HepG2 (cell line): ENCODE measurements around the gene NPBWR2. TPM values are rescaled to one million over a fixed set of nuclear protein-coding genes. Genes with fewer than 3 reads are reported as not detected.
A peak's percentile ranks its signal among the peaks of the same experiment; 100 is the strongest.

Experiments used
- ATAC-seq: fragments of 200-7000 bp; cut with Tn5 transposase; 3 replicates; pipeline ENCODE4 v1.9.1; 2020; ENCODE audit warnings: mild to moderate bottlenecking, moderate library complexity
- BruUV-seq: library from RNA; stranded (reverse); fragments of 400-500 nt; replicated peaks from 2 replicates; lab custom pipeline; 2021; lab: Mats Ljungman, UMichigan
- CTCF ChIA-PET: fragments of 300-600 bp; formaldehyde crosslinking; extraction: SDS; loops from one replicate; lab custom pipeline; 2021; ENCODE audit warnings: low total read pairs, inconsistent platforms, low intra/inter-chr PET ratio; lab: Yijun Ruan, JAX
- POLR2A ChIA-PET: fragments of 350-600 bp; sonication (Branson Sonifier 250); formaldehyde crosslinking; loops from one replicate; lab custom pipeline; 2020; ENCODE audit warnings: antibody characterized with exemption, inconsistent platforms; lab: Yijun Ruan, JAX
- DNase-seq: peaks from one replicate; pipeline ENCODE4 v3.0.0-alpha.2; 2015; ENCODE audit warnings: low spot score
- FAIRE-seq: peaks from 3 replicates; lab custom pipeline; 2011; peaks lifted over from hg19 to GRCh38; lab: Jason Lieb, UNC
- H2AFZ ChIP-seq: one replicate; pipeline ENCODE4 v1.6.1; 2011; ENCODE audit warnings: low read length, inconsistent platforms
- H3K27ac ChIP-seq: fragments of 300-600 bp; 3 replicates; pipeline ENCODE4 v1.8.0; 2011; ENCODE audit warnings: mixed run types, mild to moderate bottlenecking, mixed read lengths, low read length, inconsistent platforms; ENCODE audit not compliant: insufficient read depth; ENCODE audit errors: extremely low read length
- H3K27me3 ChIP-seq, 2 experiments: fragments of 200-600 bp in 1 of 2; 2 replicates in 1 of 2; 3 replicates in 1 of 2; pipeline versions ENCODE4 v1.6.0 to v1.8.0; 2011; ENCODE audit warnings: low read length in 2 of 2, mild to moderate bottlenecking in 2 of 2, moderate library complexity in 2 of 2, inconsistent platforms in 1 of 2; ENCODE audit not compliant: insufficient read depth in 2 of 2, control insufficient read depth in 1 of 2
- H3K36me3 ChIP-seq, 2 experiments: fragments of 200-600 bp in 1 of 2; replicated peaks in 1 of 2; 2 replicates in 1 of 2; 3 replicates in 1 of 2; pipeline versions ENCODE4 v1.5.1 to v1.8.0; 2011; ENCODE audit warnings: low read length in 2 of 2, inconsistent platforms in 1 of 2; ENCODE audit not compliant: insufficient read depth in 2 of 2, control insufficient read depth in 1 of 2
- H3K4me1 ChIP-seq: 2 replicates; pipeline ENCODE4 v1.5.1; 2012; ENCODE audit warnings: low read length, inconsistent platforms; ENCODE audit not compliant: insufficient read depth
- H3K4me2 ChIP-seq: 2 replicates; pipeline ENCODE4 v1.6.0; 2011; ENCODE audit warnings: low read depth, low read length, inconsistent platforms
- H3K4me3 ChIP-seq, 3 experiments: fragments of 200-600 bp in 1 of 3; sonication (generic), shearing (Covaris generic) in 1 of 3; replicated peaks in 1 of 3; 2 replicates each; pipeline ENCODE4 v1.5.1; 2011 to 2016; ENCODE audit warnings: low read length in 3 of 3, inconsistent platforms in 2 of 3, low read depth in 2 of 3, mild to moderate bottlenecking in 2 of 3, control low read depth in 1 of 3, mixed read lengths in 1 of 3; ENCODE audit not compliant: insufficient read depth in 1 of 3
- H3K79me2 ChIP-seq: one replicate; pipeline ENCODE4 v1.6.1; 2011; ENCODE audit warnings: low read length, inconsistent platforms; ENCODE audit not compliant: insufficient read depth
- H3K9ac ChIP-seq: 2 replicates; pipeline ENCODE4 v1.6.0; 2011; ENCODE audit warnings: mild to moderate bottlenecking, low read depth, low read length, inconsistent platforms; ENCODE audit not compliant: insufficient read depth
- H3K9me3 ChIP-seq: 2 replicates; pipeline ENCODE4 v1.5.1; 2012; ENCODE audit warnings: mild to moderate bottlenecking, low read length
- H4K20me1 ChIP-seq: 2 replicates; pipeline ENCODE4 v1.6.0; 2011; ENCODE audit warnings: inconsistent platforms, mild to moderate bottlenecking, low read length, moderate library complexity; ENCODE audit not compliant: insufficient read depth
- IKZF4 ChIP-seq: sonication (generic); formaldehyde crosslinking; IDR thresholded peaks from 2 replicates; pipeline ENCODE4 v1.5.1; 2020; ENCODE audit warnings: borderline replicate concordance, mild to moderate bottlenecking, low read depth, missing genetic modification reagents; ENCODE audit errors: not compliant biosample characterization
- NFYB ChIP-seq: sonication (generic); formaldehyde crosslinking; IDR thresholded peaks from 2 replicates; pipeline ENCODE4 v1.4.0; 2020; ENCODE audit warnings: missing genetic modification reagents
- PPARG ChIP-seq: conservative IDR thresholded peaks from 2 replicates; pipeline ENCODE4 v1.6.1; 2016; ENCODE audit warnings: missing biosample characterization, missing genetic modification reagents
- ZBTB25 ChIP-seq: IDR thresholded peaks from 2 replicates; pipeline ENCODE4 v1.6.1; 2018; ENCODE audit warnings: missing genetic modification reagents
- WGBS: methylation state at CpG from one replicate; pipeline ENCODE4 v1.1.6; 2017; ENCODE audit warnings: low lambda C conversion rate; 5-methylcytosine and 5-hydroxymethylcytosine counted together
- in situ Hi-C: cut with HindIII; loops from 2 replicates; pipeline ENCODE4 v1.10.0; 2017; ENCODE audit warnings: low pct_unique_long_range_greater_than_20kb; ENCODE audit not compliant: extremely low pct_ligation_motif_present
- intact Hi-C: fragments of 100-400 bp; cut with micrococcal nuclease; formaldehyde crosslinking; loops from one replicate; pipeline ENCODE4 v1.10.0; 2022; ENCODE audit not compliant: unreplicated experiment
- polyA plus RNA-seq, 8 experiments: library from polyadenylated mRNA; depleted of rRNA in 3 of 8; stranded (reverse) in 7 of 8; unstranded in 1 of 8; fragments of >200 nt; fragmentation: Illumina TruSeq in 4 of 8; extraction: Trizol in 4 of 8; gene quantifications; 2 replicates each; pipeline versions ENCODE4 v1.2.1 to v1.2.3, GENCODE V29; 2011 to 2016; ENCODE audit warnings: low read depth in 4 of 8, missing spikeins in 1 of 8, mixed read lengths in 1 of 8; ENCODE audit not compliant: insufficient read depth in 1 of 8
- total RNA-seq, 5 experiments: library from RNA; depleted of rRNA; stranded (reverse); fragments of >200 nt; fragmentation: Illumina TruSeq; extraction: Trizol; gene quantifications; 2 replicates each; pipeline ENCODE4 v1.2.3, GENCODE V29; 2016; ENCODE audit warnings: low read depth in 1 of 5
- TF ChIP-seq, protein P1 (sequence below): sonication (generic); formaldehyde crosslinking; conservative IDR thresholded peaks from 2 replicates; pipeline ENCODE4 v1.8.1; 2023; ENCODE audit warnings: missing genetic modification reagents

Gene NPBWR2
- total and polyA plus RNA-seq, 2 of the 13 experiments (the other 11 are each of a cell fraction or from before 2014, with no cell fraction given), result not detected

- no TSS peak for BruUV-seq
- ATAC-seq, result no peak
- peaks cover 5% of the 10 kb centered on the region; the same call in 1 of the 2 replicates for H4K20me1 ChIP-seq
- H3K36me3 ChIP-seq, result no peaks in the 10 kb centered on the region
- no peak overlapping the region for H3K4me3 ChIP-seq
- no peak for FAIRE-seq
- intact Hi-C loops (no loop called here), in situ Hi-C loops (no loop called here)
- ChIA-PET POLR2A (interaction anchor here (1.0 kb wide), 1 partner anchor 11 kb away, joined by 4 read pairs; no protein-coding TSS in a partner anchor), CTCF (no interaction called here)
- TF ChIP-seq, protein P1, sequence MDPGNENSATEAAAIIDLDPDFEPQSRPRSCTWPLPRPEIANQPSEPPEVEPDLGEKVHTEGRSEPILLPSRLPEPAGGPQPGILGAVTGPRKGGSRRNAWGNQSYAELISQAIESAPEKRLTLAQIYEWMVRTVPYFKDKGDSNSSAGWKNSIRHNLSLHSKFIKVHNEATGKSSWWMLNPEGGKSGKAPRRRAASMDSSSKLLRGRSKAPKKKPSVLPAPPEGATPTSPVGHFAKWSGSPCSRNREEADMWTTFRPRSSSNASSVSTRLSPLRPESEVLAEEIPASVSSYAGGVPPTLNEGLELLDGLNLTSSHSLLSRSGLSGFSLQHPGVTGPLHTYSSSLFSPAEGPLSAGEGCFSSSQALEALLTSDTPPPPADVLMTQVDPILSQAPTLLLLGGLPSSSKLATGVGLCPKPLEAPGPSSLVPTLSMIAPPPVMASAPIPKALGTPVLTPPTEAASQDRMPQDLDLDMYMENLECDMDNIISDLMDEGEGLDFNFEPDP, result 0 out of 2 replicates have a peak, but pooled peaks have one; percentile 76
- TF ChIP-seq IKZF4 (CRISPR knock-in tag), result no peak
- no peak for TF ChIP-seq ZBTB25 (CRISPR knock-in tag)
- no peak for TF ChIP-seq NFYB (CRISPR knock-in tag)
- TF ChIP-seq PPARG (CRISPR knock-in tag), result no peak
- H3K9me3 ChIP-seq, result no peaks in the 10 kb centered on the region
- no peak for DNase-seq
- H3K4me2 ChIP-seq, result no peak overlapping the region
- H3K79me2 ChIP-seq, result no peaks in the 10 kb centered on the region
- WGBS, result 29% methylated on average over 21 of the region's 26 CpGs
- peaks cover 21% of the 10 kb centered on the region for H3K4me1 ChIP-seq
- no peak overlapping the region for H3K9ac ChIP-seq
- H3K27me3 ChIP-seq, result peaks cover 47 to 89% of the 10 kb centered on the region in 2 experiments
- H3K27ac ChIP-seq, result no peak overlapping the region
- H2AFZ ChIP-seq, result no peak overlapping the region
Measured at GRCh38 chr20:64108731-64109681, 1.6 kb upstream of the NPBWR2 start.
